Cardiac fibroblast (primary cell): ENCODE results near the gene XAF1.

ENCODE experiments used
- DNase-seq, 2 donors: peaks; one replicate each; pipeline versions ENCODE4 v3.0.0 to v3.0.0-alpha.2; 2010; ENCODE audit warnings: low read depth in 2 of 2
- H3K4me3 ChIP-seq, 2 donors: replicated peaks in 1 of 2; 1 replicate in 1 of 2; 2 replicates in 1 of 2; pipeline ENCODE4 v1.5.1; 2011; ENCODE audit warnings: low read depth in 2 of 2, low read length in 2 of 2, mild to moderate bottlenecking in 2 of 2, moderate library complexity in 1 of 2
- CTCF ChIP-seq: IDR thresholded peaks from one replicate; pipeline ENCODE4 v1.5.1; 2011; ENCODE audit warnings: low read depth, mild to moderate bottlenecking, low read length, inconsistent platforms

XAF1 gene

GRCh38 chr17:6755731-6756184, at the start of gene XAF1:
Gene XAF1, plus strand, starts transcription at chr17:6756046. Its CDS starts 33 bp downstream, at chr17:6756079.
- no peak for TF ChIP-seq CTCF
- H3K4me3 ChIP-seq = peak within 1 kb of the TSS; percentile 48 to 66
- DNase-seq = peak; percentile 72 to 77

DNA sequence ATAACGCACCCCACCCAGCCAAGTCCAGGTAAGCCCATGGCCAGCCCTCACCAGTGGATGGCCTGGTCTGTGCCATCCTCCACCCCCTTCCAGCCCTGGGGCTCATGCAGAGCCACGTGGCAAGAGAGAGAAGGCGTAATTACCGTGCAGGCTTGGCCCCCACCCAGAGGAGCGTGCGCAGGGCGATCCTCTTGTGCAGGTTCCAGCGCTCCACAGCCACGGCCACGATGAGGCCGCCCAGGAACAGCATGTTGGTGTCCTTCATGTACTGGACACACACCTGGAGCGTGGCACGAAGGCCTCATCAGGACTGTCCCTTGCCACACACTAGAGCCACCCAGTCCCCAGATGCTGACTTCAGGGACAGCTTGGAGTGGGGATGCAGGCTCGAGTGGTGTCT, 49.3 kb upstream of the XAF1 start:
- DNase-seq = no peak
- TF ChIP-seq CTCF = no peak
- H3K4me3 ChIP-seq = no peak overlapping the region

DNA sequence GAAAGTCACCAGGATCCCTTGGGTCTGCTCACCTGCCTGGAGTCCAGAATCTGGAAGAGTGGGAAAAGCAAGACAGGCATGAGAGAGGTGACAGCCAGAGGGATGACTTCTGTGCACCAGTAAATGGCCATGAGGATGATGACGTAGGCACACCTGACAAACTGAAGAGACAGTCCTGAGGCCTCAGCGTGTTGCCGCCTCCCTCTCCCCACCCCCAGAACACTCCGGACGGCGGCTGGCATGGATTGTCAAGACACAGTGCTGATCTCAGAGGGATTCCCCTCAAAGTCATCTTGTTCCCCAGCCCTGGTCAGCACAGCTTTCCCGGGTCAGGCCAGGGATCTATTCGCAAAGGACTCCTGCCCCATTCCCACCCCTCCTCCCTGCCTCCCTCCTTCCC, 48.9 kb upstream of the XAF1 start:
- no peak for TF ChIP-seq CTCF

DNA sequence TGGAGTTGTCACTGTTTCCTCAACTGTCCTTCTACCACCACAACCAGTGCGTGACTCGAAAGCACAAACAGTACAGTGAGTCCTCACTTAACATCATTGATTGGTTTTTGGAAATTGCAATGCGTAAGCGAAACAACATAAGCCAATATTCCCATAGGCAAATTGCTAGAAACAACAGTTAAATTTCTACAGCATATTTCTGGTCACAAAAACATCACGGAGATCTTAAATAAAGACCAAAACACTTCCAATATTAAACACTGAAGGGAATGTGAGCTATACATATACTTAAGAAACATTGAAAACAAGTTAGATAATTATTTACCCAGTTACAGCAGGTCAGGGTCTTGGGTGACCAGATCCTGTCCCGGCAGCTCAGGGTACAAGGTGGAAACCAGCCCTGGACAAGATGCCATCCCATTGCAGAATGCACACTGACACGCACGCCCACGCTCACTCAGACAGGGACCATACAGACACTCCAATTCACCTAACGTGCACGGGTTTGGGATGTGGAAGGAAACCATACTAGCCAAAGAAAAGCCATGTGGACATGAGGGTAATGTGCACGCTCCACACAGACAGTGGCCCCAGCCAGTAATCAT, 47.4 kb upstream of the XAF1 start:
- no peak for DNase-seq
- no peak overlapping the region for H3K4me3 ChIP-seq
- TF ChIP-seq CTCF = no peak

More for the DNA sequence above, 48.9 kb upstream of the XAF1 start:
- no peak for DNase-seq
- H3K4me3 ChIP-seq = no peak overlapping the region

DNA sequence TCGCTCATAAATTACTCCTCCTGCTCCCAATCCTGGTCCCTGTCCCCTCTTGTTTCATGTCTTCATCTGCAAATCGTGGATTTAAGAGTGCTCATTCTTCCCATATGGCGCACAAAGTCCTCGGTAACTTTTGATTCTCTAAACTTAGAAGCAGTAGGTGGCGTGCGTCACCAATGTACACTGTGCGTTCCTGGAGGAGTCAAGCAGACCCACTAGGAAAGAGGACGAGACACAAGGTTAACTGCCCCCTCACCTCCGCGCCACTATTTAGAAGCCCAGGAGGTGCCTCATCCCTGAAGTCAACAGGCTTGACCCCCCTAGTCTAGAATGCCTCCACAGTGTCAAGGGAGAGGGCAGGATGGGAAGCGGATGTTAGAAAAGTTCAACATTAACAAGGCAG, 45.5 kb upstream of the XAF1 start:
- no peak for DNase-seq
- no peak for TF ChIP-seq CTCF
- no peak overlapping the region for H3K4me3 ChIP-seq

DNA sequence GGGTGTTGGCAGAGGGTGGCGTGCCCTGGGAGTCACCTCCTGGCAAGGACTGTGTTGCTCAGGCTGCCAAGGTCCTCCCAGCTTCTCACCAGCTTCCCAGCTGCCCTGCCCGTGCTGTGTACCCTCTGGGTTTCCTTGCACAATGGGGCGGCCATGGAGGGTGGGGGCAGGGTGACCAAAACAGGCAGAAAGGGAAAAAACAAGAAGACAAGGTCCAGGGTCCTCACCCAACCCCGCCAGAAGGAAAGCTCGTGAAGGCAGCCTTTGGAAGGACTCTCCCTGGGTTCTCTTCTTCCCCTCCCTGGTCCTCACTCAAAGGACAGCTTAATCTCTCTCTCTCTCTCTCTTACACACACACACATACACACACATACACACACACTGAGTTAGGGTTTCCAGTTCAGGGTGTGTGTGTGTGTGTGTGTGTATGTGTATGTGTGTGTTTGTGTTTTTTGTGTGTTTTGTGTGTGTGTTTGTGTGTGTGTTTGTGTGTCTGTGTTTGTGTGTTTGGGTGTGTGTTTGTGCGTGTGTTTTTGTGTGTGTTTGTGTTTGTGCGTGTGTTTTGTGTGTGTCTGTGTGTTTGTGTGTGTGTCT, 44.7 kb upstream of the XAF1 start:
- DNase-seq = no peak
- no peak for TF ChIP-seq CTCF
- no peak overlapping the region for H3K4me3 ChIP-seq
